ENCODE measurements around the gene ZDHHC7. TPM values are rescaled to one million over a fixed set of nuclear protein-coding genes. Genes with fewer than 3 reads are reported as not detected.
"Not testable (repeated sequence)": the region's sequence is repeated elsewhere in the genome, so short reads cannot be mapped to it uniquely, and the experiment has no call there.

Gene ZDHHC7
- total RNA-seq, 1 experiment from 2014 or later: 46.3 TPM

DNA sequence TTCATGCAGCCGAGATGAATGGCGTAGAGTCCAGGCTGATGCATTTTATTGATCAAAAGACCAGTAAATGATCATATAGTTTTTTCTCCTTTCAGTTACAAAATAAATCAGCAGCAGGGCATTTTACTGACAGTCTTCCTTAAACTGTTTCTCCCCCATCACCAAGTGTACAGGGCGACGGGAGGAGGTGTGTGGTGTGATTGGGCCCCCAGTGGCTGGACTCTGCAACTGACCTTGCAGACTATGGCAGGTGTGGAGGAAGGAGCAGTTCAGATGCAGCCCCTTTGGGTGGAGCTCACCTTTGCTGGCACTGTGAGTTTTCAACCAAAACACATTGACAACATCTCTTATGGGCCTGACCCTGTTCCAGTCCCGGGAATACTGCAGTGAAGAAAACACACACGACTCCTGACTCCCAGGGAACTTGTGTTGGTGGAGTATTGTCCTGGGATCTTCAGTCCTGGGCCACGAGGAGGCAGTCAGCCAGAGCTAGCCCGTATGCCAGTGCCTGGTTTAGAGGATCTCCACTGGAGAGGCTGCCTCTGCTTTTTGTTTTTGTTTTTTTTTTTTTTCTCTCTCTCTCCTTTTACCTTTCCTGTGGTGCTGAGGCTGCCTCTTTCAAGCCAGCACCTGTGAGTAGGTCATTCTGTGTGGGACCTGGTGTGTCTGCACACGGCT lies 46.0 kb upstream of the ZDHHC7 start:
- no TSS peak for BruUV-seq (replicated peaks)
- intact Hi-C loops (cut with micrococcal nuclease): no loop called here
- no peak overlapping the region for H3K27ac Mint-ChIP-seq (ENCODE audit: low read depth, unreplicated experiment)
- CTCF ChIA-PET: interaction anchor here (1.2 kb wide), 1 partner anchor 58 kb away, joined by 3 read pairs; no protein-coding TSS in a partner anchor
- peaks cover 11% of the 10 kb centered on the region for H3K4me1 Mint-ChIP-seq (ENCODE audit: insufficient read depth, unreplicated experiment)
- H3K36me3 Mint-ChIP-seq (ENCODE audit: insufficient read depth, unreplicated experiment): peaks cover 5% of the 10 kb centered on the region
- TF ChIP-seq, protein P1, sequence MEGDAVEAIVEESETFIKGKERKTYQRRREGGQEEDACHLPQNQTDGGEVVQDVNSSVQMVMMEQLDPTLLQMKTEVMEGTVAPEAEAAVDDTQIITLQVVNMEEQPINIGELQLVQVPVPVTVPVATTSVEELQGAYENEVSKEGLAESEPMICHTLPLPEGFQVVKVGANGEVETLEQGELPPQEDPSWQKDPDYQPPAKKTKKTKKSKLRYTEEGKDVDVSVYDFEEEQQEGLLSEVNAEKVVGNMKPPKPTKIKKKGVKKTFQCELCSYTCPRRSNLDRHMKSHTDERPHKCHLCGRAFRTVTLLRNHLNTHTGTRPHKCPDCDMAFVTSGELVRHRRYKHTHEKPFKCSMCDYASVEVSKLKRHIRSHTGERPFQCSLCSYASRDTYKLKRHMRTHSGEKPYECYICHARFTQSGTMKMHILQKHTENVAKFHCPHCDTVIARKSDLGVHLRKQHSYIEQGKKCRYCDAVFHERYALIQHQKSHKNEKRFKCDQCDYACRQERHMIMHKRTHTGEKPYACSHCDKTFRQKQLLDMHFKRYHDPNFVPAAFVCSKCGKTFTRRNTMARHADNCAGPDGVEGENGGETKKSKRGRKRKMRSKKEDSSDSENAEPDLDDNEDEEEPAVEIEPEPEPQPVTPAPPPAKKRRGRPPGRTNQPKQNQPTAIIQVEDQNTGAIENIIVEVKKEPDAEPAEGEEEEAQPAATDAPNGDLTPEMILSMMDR (IDR thresholded peaks at IDR 0.05; ENCODE audit: unreplicated experiment): no peak
- POLR2A ChIA-PET: no interaction called here
- H3K27me3 Mint-ChIP-seq (ENCODE audit: insufficient read depth, unreplicated experiment): no peaks in the 10 kb centered on the region
- peak; percentile 26 for DNase-seq (ENCODE audit: unreplicated experiment)
- H3K4me3 Mint-ChIP-seq (ENCODE audit: unreplicated experiment): no peak overlapping the region
- H3K9me3 Mint-ChIP-seq (ENCODE audit: unreplicated experiment): no peaks in the 10 kb centered on the region

GRCh38 chr16:85056211-85056748 lies 44.9 kb upstream of the ZDHHC7 start:
- intact Hi-C loops (cut with micrococcal nuclease): no loop called here
- no TSS peak for BruUV-seq (replicated peaks)
- H3K36me3 Mint-ChIP-seq (ENCODE audit: insufficient read depth, unreplicated experiment): peaks cover 5% of the 10 kb centered on the region
- ChIA-PET POLR2A (interaction anchor here (1.6 kb wide), 1 partner anchor 28 kb away, joined by 5 read pairs; no protein-coding TSS in a partner anchor), CTCF (interaction anchor here (0.6 kb wide), 1 partner anchor 25 kb away, joined by 4 read pairs; no protein-coding TSS in a partner anchor)
- peaks cover 11% of the 10 kb centered on the region for H3K4me1 Mint-ChIP-seq (ENCODE audit: insufficient read depth, unreplicated experiment)
- H3K27ac Mint-ChIP-seq (ENCODE audit: low read depth, unreplicated experiment): peak overlapping the region; percentile 77
- DNase-seq (ENCODE audit: unreplicated experiment): no peak
- TF ChIP-seq, protein P1 (IDR thresholded peaks at IDR 0.05; ENCODE audit: unreplicated experiment): no peak
- no peaks in the 10 kb centered on the region for H3K27me3 Mint-ChIP-seq (ENCODE audit: insufficient read depth, unreplicated experiment)
- no peak overlapping the region for H3K4me3 Mint-ChIP-seq (ENCODE audit: unreplicated experiment)
- no peaks in the 10 kb centered on the region for H3K9me3 Mint-ChIP-seq (ENCODE audit: unreplicated experiment)

DNA sequence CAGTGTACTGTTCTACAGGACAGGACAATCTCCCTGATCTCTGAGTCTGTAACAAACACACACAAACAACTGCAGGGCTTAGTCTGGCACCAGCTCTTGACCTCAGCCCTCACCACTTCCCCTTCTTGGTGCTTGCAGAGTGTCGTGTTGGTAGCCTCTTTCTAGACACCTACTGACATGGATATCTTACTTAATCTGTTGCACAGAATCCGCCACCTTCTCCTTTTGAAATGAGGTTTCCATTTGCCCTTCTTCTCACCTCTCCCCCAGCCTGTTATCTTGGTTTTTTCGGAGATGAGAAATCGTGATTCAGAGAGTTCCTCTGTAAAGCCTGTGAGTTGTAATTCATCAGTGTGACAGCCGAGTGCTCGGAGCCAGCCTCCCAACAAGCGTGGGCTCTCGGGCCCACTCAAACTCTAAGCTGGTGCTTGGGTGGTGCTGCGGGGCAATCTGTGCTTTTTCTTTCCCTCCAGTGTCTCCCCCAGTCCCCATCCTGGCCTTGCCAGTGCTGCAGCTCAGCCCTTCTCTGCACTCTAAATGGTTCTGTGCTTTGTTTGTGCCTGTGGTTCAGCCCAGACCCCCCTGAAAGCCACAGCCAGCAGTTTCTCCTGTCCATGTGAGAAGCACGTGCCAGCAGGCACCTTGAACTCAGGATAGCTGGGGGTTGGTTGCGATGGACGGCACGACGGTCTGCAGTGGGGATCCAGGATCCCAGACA lies 44.3 kb upstream of the ZDHHC7 start:
- ChIA-PET POLR2A (interaction anchor here (0.7 to 1.6 kb wide), 2 partner anchors 27 to 104 kb away, joined by 3 to 5 read pairs; no protein-coding TSS in a partner anchor), CTCF (no interaction called here)
- no peaks in the 10 kb centered on the region for H3K9me3 Mint-ChIP-seq (ENCODE audit: unreplicated experiment)
- intact Hi-C loops (cut with micrococcal nuclease): no loop called here
- TF ChIP-seq, protein P1 (IDR thresholded peaks at IDR 0.05; ENCODE audit: unreplicated experiment): no peak
- H3K27ac Mint-ChIP-seq (ENCODE audit: low read depth, unreplicated experiment): peak overlapping the region; percentile 77
- H3K36me3 Mint-ChIP-seq (ENCODE audit: insufficient read depth, unreplicated experiment): peaks cover 5% of the 10 kb centered on the region
- H3K4me1 Mint-ChIP-seq (ENCODE audit: insufficient read depth, unreplicated experiment): peaks cover 11% of the 10 kb centered on the region
- no TSS peak for BruUV-seq (replicated peaks)
- DNase-seq (ENCODE audit: unreplicated experiment): peak; percentile 37
- no peaks in the 10 kb centered on the region for H3K27me3 Mint-ChIP-seq (ENCODE audit: insufficient read depth, unreplicated experiment)
- peak overlapping the region; percentile 62 for H3K4me3 Mint-ChIP-seq (ENCODE audit: unreplicated experiment)

DNA sequence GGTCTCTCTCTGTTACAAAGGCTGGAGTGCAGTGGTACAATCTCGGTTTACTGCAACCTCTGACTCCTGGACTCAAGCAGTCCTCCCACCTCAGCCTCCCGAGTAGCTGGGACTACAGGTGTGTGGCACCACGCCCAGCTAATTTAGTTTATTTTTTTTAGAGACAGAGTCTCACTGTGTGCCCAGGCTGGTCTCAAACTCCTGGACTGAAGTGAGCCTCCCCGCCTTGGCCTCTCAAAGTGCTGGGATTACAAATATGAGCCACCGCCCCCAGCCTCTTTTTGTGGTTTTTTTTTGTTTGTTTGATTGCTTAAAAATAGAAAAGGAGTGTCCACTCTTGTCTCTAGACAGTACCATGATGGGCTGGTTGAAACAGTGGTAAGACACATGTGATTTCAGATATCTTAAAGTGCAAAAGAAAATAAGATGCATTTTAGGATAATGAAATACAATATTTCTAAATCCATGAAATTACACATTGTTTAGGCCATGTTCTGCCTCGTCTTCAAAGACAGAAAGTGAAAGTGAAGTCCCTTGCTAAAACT lies 43.7 kb upstream of the ZDHHC7 start:
- CTCF ChIA-PET: no interaction called here

DNA sequence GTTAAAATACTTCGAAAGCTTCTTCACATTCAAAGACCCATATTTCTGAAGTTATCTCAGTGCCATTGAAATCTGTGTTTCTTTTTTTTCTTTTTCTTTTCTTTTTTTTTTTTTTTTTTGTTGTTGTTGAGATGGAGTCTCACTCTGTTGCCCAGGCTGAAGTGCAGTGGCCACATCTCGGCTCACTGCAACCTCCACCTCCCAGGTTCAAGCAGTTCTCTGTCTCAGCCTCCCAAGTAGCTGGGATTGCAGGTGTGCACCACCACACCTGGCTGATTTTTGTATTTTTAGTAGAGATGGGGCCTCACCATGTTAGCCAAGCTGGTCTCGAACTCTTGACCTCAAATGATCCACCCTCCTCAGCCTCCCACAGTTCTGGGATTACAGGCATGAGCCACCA lies 43.0 kb upstream of the ZDHHC7 start:
- H3K27ac Mint-ChIP-seq (ENCODE audit: low read depth, unreplicated experiment); H3K27me3 Mint-ChIP-seq (ENCODE audit: insufficient read depth, unreplicated experiment); BruUV-seq (replicated peaks); DNase-seq (ENCODE audit: unreplicated experiment); CTCF ChIA-PET; intact Hi-C loops (cut with micrococcal nuclease); H3K4me3 Mint-ChIP-seq (ENCODE audit: unreplicated experiment); H3K9me3 Mint-ChIP-seq (ENCODE audit: unreplicated experiment); H3K36me3 Mint-ChIP-seq (ENCODE audit: insufficient read depth, unreplicated experiment): not testable (repeated sequence)
- POLR2A ChIA-PET: interaction anchor here (0.9 kb wide), 1 partner anchor 27 kb away, joined by 3 read pairs; no protein-coding TSS in a partner anchor
- H3K4me1 Mint-ChIP-seq (ENCODE audit: insufficient read depth, unreplicated experiment): peaks cover 11% of the 10 kb centered on the region

More for the DNA sequence above, 43.7 kb upstream of the ZDHHC7 start:
- Mint-ChIP-seq H3K4me1 (ENCODE audit: insufficient read depth, unreplicated experiment) (peaks cover 11% of the 10 kb centered on the region), H3K4me3 (ENCODE audit: unreplicated experiment) (peak overlapping the region; percentile 62), H3K36me3 (ENCODE audit: insufficient read depth, unreplicated experiment) (peaks cover 5% of the 10 kb centered on the region), H3K9me3 (ENCODE audit: unreplicated experiment) (no peaks in the 10 kb centered on the region), H3K27me3 (ENCODE audit: insufficient read depth, unreplicated experiment) (no peaks in the 10 kb centered on the region), H3K27ac (ENCODE audit: low read depth, unreplicated experiment) (peak overlapping the region; percentile 77)
- DNase-seq (ENCODE audit: unreplicated experiment): no peak
- POLR2A ChIA-PET: interaction anchor here (0.7 to 1.6 kb wide), 3 partner anchors 27 to 104 kb away, joined by 3 to 5 read pairs (median 3); no protein-coding TSS in a partner anchor
- no TSS peak for BruUV-seq (replicated peaks)
- intact Hi-C loops (cut with micrococcal nuclease): no loop called here
- TF ChIP-seq, protein P1 (IDR thresholded peaks at IDR 0.05; ENCODE audit: unreplicated experiment): no peak
